IPS-15b (cell line): ENCODE measurements around the gene TMC7.

Experiments used
- H3K27me3 ChIP-seq: one replicate; pipeline ENCODE4 v1.6.1; 2013; ENCODE audit warnings: low read length; ENCODE audit not compliant: control insufficient read depth, insufficient read depth
- H3K36me3 ChIP-seq: one replicate; pipeline ENCODE4 v1.6.1; 2013; ENCODE audit warnings: low read length; ENCODE audit not compliant: control insufficient read depth, insufficient read depth
- H3K4me1 ChIP-seq: one replicate; pipeline ENCODE4 v1.6.1; 2013; ENCODE audit warnings: mild to moderate bottlenecking, low read length; ENCODE audit not compliant: control insufficient read depth, insufficient read depth
- H3K4me3 ChIP-seq: one replicate; pipeline ENCODE4 v1.5.1; 2013; ENCODE audit warnings: low read depth, low read length
- H3K9ac ChIP-seq: one replicate; pipeline ENCODE4 v1.6.1; 2013; ENCODE audit warnings: low read depth, mild to moderate bottlenecking, low read length
- H3K9me3 ChIP-seq: one replicate; pipeline ENCODE4 v1.6.1; 2013; ENCODE audit warnings: mild to moderate bottlenecking, low read length; ENCODE audit not compliant: control insufficient read depth, insufficient read depth

TMC7 gene

GRCh38 chr16:19084139-19084538 lies 100.4 kb downstream of the TMC7 start:
- no peaks in the 10 kb centered on the region for H3K4me1 ChIP-seq
- no peak overlapping the region for H3K4me3 ChIP-seq
- no peaks in the 10 kb centered on the region for H3K36me3 ChIP-seq
- no peak overlapping the region for H3K9ac ChIP-seq
- peaks cover 19% of the 10 kb centered on the region for H3K27me3 ChIP-seq
- no peaks in the 10 kb centered on the region for H3K9me3 ChIP-seq

GRCh38 chr16:19084879-19085278 lies 101.1 kb downstream of the TMC7 start:
- H3K27me3 ChIP-seq: peaks cover 19% of the 10 kb centered on the region
- no peaks in the 10 kb centered on the region for H3K4me1 ChIP-seq
- no peak overlapping the region for H3K4me3 ChIP-seq
- H3K9me3 ChIP-seq: no peaks in the 10 kb centered on the region
- H3K9ac ChIP-seq: no peak overlapping the region
- no peaks in the 10 kb centered on the region for H3K36me3 ChIP-seq

DNA sequence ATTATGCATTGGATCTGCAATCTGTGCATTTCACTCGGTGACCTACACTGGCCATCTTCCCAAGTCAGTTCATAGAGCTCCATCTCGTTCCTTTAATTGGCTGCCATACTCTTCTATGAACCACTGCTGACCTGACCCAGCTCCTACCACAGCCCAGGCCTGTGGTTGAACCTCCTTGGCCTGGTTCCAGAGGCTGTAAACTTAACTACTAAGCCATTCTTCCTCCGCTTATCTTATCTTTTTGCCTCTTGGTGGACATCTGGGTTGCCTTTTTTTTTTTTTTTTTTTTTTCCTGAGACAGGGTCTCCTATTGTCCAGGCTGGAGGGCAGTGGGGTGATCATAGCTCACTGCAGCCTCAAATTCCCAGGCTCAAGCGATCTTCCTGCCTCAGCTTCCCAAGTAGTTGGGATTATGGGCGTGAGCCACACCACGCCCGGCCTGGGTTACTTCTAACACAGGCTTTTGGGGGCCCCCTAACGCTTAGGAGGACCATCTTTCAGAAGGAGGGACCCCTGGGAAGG lies 102.0 kb downstream of the TMC7 start:
- Histone ChIP-seq H3K27me3 (peaks cover 19% of the 10 kb centered on the region), H3K4me1 (no peaks in the 10 kb centered on the region), H3K9me3 (no peaks in the 10 kb centered on the region), H3K9ac (no peak overlapping the region), H3K4me3 (peak overlapping the region; percentile 71), H3K36me3 (no peaks in the 10 kb centered on the region)

- Histone ChIP-seq H3K27me3 (peaks cover 19% of the 10 kb centered on the region), H3K4me3 (peak overlapping the region; percentile 71), H3K4me1 (no peaks in the 10 kb centered on the region), H3K9me3 (no peaks in the 10 kb centered on the region), H3K9ac (no peak overlapping the region), H3K36me3 (no peaks in the 10 kb centered on the region)
These were observed 102.8 kb downstream of the TMC7 start for GRCh38 chr16:19086322-19087199.

DNA sequence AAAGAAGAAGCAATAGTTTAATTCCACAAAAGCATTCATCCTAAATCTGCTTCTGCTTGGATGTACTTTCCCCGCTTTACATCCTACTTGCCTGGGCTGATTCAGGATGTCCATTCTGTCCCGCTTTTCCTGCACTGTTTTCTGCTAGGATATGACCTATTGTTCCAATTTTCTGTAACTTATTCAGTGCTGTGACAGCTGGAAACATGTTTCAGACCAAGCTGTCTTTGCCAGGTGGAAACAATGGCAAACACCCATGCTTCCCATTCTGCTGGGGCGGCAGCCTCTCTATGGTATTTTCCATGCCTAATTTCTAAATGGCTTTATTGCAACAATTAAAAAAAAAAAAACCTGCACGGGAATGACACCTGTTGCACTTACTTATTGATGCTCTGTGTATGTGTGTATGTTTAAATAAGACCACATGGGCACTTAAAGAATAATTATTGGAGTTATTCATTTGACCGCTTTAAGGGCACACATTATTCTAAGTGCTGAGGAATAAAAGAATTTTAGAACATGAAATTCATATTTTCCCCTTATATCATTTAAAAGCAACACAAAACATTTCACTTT lies 104.7 kb downstream of the TMC7 start:
- no peaks in the 10 kb centered on the region for H3K9me3 ChIP-seq
- H3K9ac ChIP-seq: no peak overlapping the region
- no peak overlapping the region for H3K4me3 ChIP-seq
- no peaks in the 10 kb centered on the region for H3K36me3 ChIP-seq
- H3K27me3 ChIP-seq: peaks cover 19% of the 10 kb centered on the region
- no peaks in the 10 kb centered on the region for H3K4me1 ChIP-seq

GRCh38 chr16:19089410-19089955 lies 105.7 kb downstream of the TMC7 start:
- H3K27me3 ChIP-seq: peaks cover 16% of the 10 kb centered on the region
- H3K4me1 ChIP-seq: no peaks in the 10 kb centered on the region
- no peak overlapping the region for H3K9ac ChIP-seq
- no peak overlapping the region for H3K4me3 ChIP-seq
- H3K36me3 ChIP-seq: no peaks in the 10 kb centered on the region
- no peaks in the 10 kb centered on the region for H3K9me3 ChIP-seq

- H3K36me3 ChIP-seq: no peaks in the 10 kb centered on the region
- H3K9me3 ChIP-seq: no peaks in the 10 kb centered on the region
- H3K27me3 ChIP-seq: peaks cover 5% of the 10 kb centered on the region
- no peak overlapping the region for H3K9ac ChIP-seq
- H3K4me3 ChIP-seq: no peak overlapping the region
- no peaks in the 10 kb centered on the region for H3K4me1 ChIP-seq
These were observed 107.2 kb downstream of the TMC7 start for GRCh38 chr16:19090916-19091315.

GRCh38 chr16:19092653-19093410 lies 109.1 kb downstream of the TMC7 start:
- Histone ChIP-seq H3K27me3 (no peaks in the 10 kb centered on the region), H3K9me3 (no peaks in the 10 kb centered on the region), H3K36me3 (no peaks in the 10 kb centered on the region), H3K4me3 (no peak overlapping the region), H3K9ac (no peak overlapping the region), H3K4me1 (no peaks in the 10 kb centered on the region)

GRCh38 chr16:19093631-19094541 lies 110.2 kb downstream of the TMC7 start:
- Histone ChIP-seq H3K27me3 (no peaks in the 10 kb centered on the region), H3K4me1 (no peaks in the 10 kb centered on the region), H3K4me3 (no peak overlapping the region), H3K9me3 (no peaks in the 10 kb centered on the region), H3K9ac (no peak overlapping the region), H3K36me3 (no peaks in the 10 kb centered on the region)

DNA sequence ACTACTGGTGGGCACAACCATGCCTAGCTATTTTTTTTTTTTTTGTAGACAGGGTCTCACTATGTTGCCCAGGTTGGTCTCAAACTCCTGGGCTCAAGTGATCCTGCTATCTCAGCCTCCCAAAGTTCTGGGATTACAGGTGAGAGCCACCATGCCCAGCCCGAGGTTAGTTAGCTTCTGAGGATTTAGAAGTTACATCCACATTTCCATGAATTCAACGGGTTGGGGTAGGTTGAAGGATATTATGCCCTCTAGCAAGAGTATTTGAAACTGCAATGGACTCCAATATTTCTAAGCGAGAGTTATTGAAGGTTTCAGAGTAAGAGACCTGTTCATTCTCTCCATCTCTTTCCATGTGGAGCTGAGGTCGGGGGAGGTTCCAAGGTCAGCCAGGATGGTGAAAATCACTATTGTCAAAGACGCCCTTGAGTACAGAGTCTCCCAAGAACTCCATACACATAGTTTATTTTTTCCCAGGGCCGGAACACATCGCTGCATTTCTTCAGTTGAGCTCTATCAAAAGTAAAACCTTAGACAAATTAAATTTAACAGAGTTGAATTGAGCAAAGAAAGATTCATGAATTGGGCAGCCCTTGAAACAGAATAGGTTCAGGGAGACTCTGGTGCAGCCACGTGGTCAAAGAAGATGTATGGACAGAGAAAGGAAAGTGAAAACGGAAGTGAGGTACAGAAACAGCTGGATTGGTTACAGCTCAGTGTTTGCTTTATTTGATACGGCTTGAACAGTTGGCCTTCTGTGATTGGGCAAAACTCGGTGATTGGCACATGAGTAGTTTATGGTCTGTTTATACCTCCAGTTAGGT lies 111.0 kb downstream of the TMC7 start:
- H3K9me3 ChIP-seq: no peaks in the 10 kb centered on the region
- no peak overlapping the region for H3K9ac ChIP-seq
- H3K36me3 ChIP-seq: no peaks in the 10 kb centered on the region
- no peak overlapping the region for H3K4me3 ChIP-seq
- no peaks in the 10 kb centered on the region for H3K4me1 ChIP-seq
- no peaks in the 10 kb centered on the region for H3K27me3 ChIP-seq
